Suprapubic skin (tissue), 4 donors: ENCODE data around the gene PRKRIP1.

Source experiments
- CTCF ChIP-seq, 2 donors: fragments of 200-600 bp in 1 of 2; fragments of 450-650 bp in 1 of 2; sonication (generic) in 1 of 2; IDR thresholded peaks; one replicate each; pipeline ENCODE4 v1.5.1; 2016 to 2019; ENCODE audit warnings: antibody characterized with exemption in 2 of 2, mild to moderate bottlenecking in 1 of 2, moderate library complexity in 1 of 2
- POLR2A ChIP-seq, 2 donors: fragments of 450-650 bp; IDR thresholded peaks; one replicate each; pipeline ENCODE4 v1.6.1; 2017; ENCODE audit warnings: antibody characterized with exemption in 2 of 2, mild to moderate bottlenecking in 2 of 2, moderate library complexity in 2 of 2
- POLR2AphosphoS5 ChIP-seq, 3 donors: sonication (generic); formaldehyde crosslinking; IDR thresholded peaks; one replicate each; pipeline ENCODE4 v1.6.1; 2017; ENCODE audit warnings: antibody characterized with exemption in 3 of 3

- TF ChIP-seq POLR2A (IDR thresholded peaks at IDR 0.05): no peak
- TF ChIP-seq CTCF (IDR thresholded peaks at IDR 0.05): no peak
- TF ChIP-seq POLR2AphosphoS5 (IDR thresholded peaks at IDR 0.05): no peak
Measured at GRCh38 chr7:102469351-102469971, 73.3 kb downstream of the PRKRIP1 start.
